SU-DHL-6 (cell line): ENCODE data around the gene WDR13.

Experiments
- H2AFZ ChIP-seq: fragments of 200-600 bp; sonication (generic); 2 replicates; pipeline ENCODE4 v1.6.1; 2014; ENCODE audit warnings: low read depth, mild to moderate bottlenecking, moderate library complexity, mixed read lengths, antibody characterized with exemption, low read length; ENCODE audit not compliant: severe bottlenecking
- H3F3A ChIP-seq: fragments of 200-600 bp; shearing (Covaris generic); 2 replicates; pipeline ENCODE4 v1.6.0; 2016; ENCODE audit warnings: antibody characterized with exemption, mild to moderate bottlenecking; ENCODE audit not compliant: insufficient read depth
- H3K27ac ChIP-seq: fragments of 200-600 bp; sonication (generic); 2 replicates; pipeline ENCODE4 v1.5.1; 2016; ENCODE audit warnings: low read depth, mild to moderate bottlenecking, low read length, moderate library complexity, mixed read lengths
- H3K27me3 ChIP-seq: fragments of 200-600 bp; sonication (generic), shearing (Covaris generic); 2 replicates; pipeline ENCODE4 v1.6.0; 2014; ENCODE audit warnings: mild to moderate bottlenecking, low read length
- H3K36me3 ChIP-seq: fragments of 200-600 bp; sonication (generic); 2 replicates; pipeline ENCODE4 v1.6.1; 2014; ENCODE audit warnings: mild to moderate bottlenecking, low read length, mixed read lengths
- H3K4me2 ChIP-seq: fragments of 300-600, 200-600 bp; shearing (Covaris generic), sonication (generic); 2 replicates; pipeline ENCODE4 v1.6.0; 2014; ENCODE audit warnings: low read length, low read depth, mild to moderate bottlenecking; ENCODE audit not compliant: poor library complexity, severe bottlenecking
- H3K4me3 ChIP-seq: fragments of 200-600 bp; sonication (generic); 2 replicates; pipeline ENCODE4 v1.5.1; 2014; ENCODE audit warnings: antibody characterized with exemption, low read length, mild to moderate bottlenecking, mixed read lengths; ENCODE audit not compliant: insufficient read depth, poor library complexity, severe bottlenecking
- H3K79me2 ChIP-seq: fragments of 200-600 bp; sonication (generic); 2 replicates; pipeline ENCODE4 v1.6.1; 2014; ENCODE audit warnings: mild to moderate bottlenecking, low read length, moderate library complexity; ENCODE audit not compliant: insufficient read depth
- H3K9ac ChIP-seq: fragments of 200-600 bp; sonication (generic); 2 replicates; pipeline ENCODE4 v1.7.0; 2014; ENCODE audit warnings: mild to moderate bottlenecking, low read length
- H3K9me2 ChIP-seq: fragments of 200-600 bp; sonication (generic); replicated peaks from 2 replicates; pipeline ENCODE4 v1.6.1; 2014; ENCODE audit warnings: low read length; ENCODE audit not compliant: insufficient read depth
- H3K9me3 ChIP-seq: fragments of 200-600 bp; sonication (generic); 2 replicates; pipeline ENCODE4 v1.6.1; 2014; ENCODE audit warnings: low read length, mixed read lengths; ENCODE audit not compliant: insufficient read depth
- H4K20me1 ChIP-seq: fragments of 200-600 bp; sonication (generic); 2 replicates; pipeline ENCODE4 v1.6.1; 2014; ENCODE audit warnings: low read depth, mild to moderate bottlenecking, antibody characterized with exemption, low read length, moderate library complexity, mixed read lengths
- CTCF ChIP-seq: fragments of 200-600 bp; sonication (generic); IDR thresholded peaks from one replicate; pipeline ENCODE4 v1.5.1; 2017; ENCODE audit warnings: antibody characterized with exemption, mild to moderate bottlenecking, low read length, moderate library complexity; ENCODE audit not compliant: insufficient read depth, poor library complexity, severe bottlenecking
- EZH2phosphoT487 ChIP-seq: fragments of 200-600 bp; sonication (generic), shearing (Covaris generic); conservative IDR thresholded peaks from 2 replicates; pipeline ENCODE4 v1.6.1; 2018; ENCODE audit warnings: mild to moderate bottlenecking, antibody characterized with exemption, low read length, moderate library complexity, mixed read lengths

The WDR13 gene

GRCh38 chrX:48600226-48600625 is 2.9 kb downstream of the WDR13 start:
- Histone ChIP-seq H3K27ac (no peak overlapping the region), H3K4me3 (no peak overlapping the region), H3K36me3 (no peaks in the 10 kb centered on the region), H3K9me3 (no peaks in the 10 kb centered on the region), H3K9ac (no peak overlapping the region), H3K79me2 (no peaks in the 10 kb centered on the region), H3K4me2 (no peak overlapping the region), H3K27me3 (no peaks in the 10 kb centered on the region), H3F3A (no peaks in the 10 kb centered on the region), H2AFZ (no peak overlapping the region), H4K20me1 (no peaks in the 10 kb centered on the region), H3K9me2 (no peaks in the 10 kb centered on the region)
- TF ChIP-seq CTCF (no peak), EZH2phosphoT487 (no peak)

- Histone ChIP-seq H3K9me2 (no peaks in the 10 kb centered on the region), H2AFZ (no peak overlapping the region), H3F3A (no peaks in the 10 kb centered on the region), H3K9me3 (no peaks in the 10 kb centered on the region), H3K4me3 (no peak overlapping the region), H4K20me1 (no peaks in the 10 kb centered on the region), H3K4me2 (no peak overlapping the region), H3K36me3 (no peaks in the 10 kb centered on the region), H3K79me2 (no peaks in the 10 kb centered on the region), H3K9ac (no peak overlapping the region), H3K27me3 (no peaks in the 10 kb centered on the region), H3K27ac (no peak overlapping the region)
- TF ChIP-seq CTCF (no peak), EZH2phosphoT487 (no peak)
These were observed 4.6 kb downstream of the WDR13 start for GRCh38 chrX:48601741-48602394.

GRCh38 chrX:48604701-48605100 is 7.4 kb downstream of the WDR13 start:
- H3K27ac ChIP-seq, result no peak overlapping the region
- H3K36me3 ChIP-seq, result no peaks in the 10 kb centered on the region
- no peak overlapping the region for H3K4me3 ChIP-seq
- H3K79me2 ChIP-seq, result no peaks in the 10 kb centered on the region
- H2AFZ ChIP-seq, result no peak overlapping the region
- no peak overlapping the region for H3K4me2 ChIP-seq
- no peaks in the 10 kb centered on the region for H4K20me1 ChIP-seq
- H3F3A ChIP-seq, result no peaks in the 10 kb centered on the region
- no peak for TF ChIP-seq EZH2phosphoT487
- no peak for TF ChIP-seq CTCF
- H3K9me2 ChIP-seq, result no peaks in the 10 kb centered on the region
- H3K9me3 ChIP-seq, result no peaks in the 10 kb centered on the region
- no peak overlapping the region for H3K9ac ChIP-seq
- H3K27me3 ChIP-seq, result no peaks in the 10 kb centered on the region
